ENCODE measurements around the gene NTNG2. TPM values are rescaled to one million over a fixed set of nuclear protein-coding genes. Genes with fewer than 3 reads are reported as not detected.

NTNG2 gene
- total and polyA plus RNA-seq, 12 donors: 0.37 to 21.6 (median 4.7) TPM

DNA sequence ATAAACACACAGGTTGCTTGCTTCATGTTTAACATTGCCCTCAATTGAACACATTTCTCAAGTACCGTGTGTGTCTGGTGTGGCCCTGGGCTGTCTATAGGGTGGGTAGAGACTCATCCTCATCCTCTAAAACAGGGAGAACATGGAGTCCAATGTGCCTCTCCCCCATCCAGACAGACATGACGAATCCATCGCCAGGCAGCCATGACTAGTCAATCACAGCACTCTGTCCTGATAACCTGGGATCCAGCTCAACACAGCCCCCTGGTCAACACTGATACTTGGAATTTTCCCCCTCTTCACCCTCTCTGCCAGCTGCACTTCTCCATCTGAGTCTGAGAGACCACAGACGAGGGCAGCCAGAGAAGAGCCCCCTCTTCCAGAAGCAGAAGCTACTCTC is 10.7 kb upstream of the NTNG2 start:
- H3K36me3 ChIP-seq (replicated peaks in 1 of 2): no peaks in the 10 kb centered on the region
- TF ChIP-seq, protein P1, sequence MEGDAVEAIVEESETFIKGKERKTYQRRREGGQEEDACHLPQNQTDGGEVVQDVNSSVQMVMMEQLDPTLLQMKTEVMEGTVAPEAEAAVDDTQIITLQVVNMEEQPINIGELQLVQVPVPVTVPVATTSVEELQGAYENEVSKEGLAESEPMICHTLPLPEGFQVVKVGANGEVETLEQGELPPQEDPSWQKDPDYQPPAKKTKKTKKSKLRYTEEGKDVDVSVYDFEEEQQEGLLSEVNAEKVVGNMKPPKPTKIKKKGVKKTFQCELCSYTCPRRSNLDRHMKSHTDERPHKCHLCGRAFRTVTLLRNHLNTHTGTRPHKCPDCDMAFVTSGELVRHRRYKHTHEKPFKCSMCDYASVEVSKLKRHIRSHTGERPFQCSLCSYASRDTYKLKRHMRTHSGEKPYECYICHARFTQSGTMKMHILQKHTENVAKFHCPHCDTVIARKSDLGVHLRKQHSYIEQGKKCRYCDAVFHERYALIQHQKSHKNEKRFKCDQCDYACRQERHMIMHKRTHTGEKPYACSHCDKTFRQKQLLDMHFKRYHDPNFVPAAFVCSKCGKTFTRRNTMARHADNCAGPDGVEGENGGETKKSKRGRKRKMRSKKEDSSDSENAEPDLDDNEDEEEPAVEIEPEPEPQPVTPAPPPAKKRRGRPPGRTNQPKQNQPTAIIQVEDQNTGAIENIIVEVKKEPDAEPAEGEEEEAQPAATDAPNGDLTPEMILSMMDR (IDR thresholded peaks at IDR 0.05): no peak
- TF ChIP-seq POLR2A (IDR thresholded peaks at IDR 0.05): no peak
- H3K27me3 ChIP-seq: peaks cover 17% of the 10 kb centered on the region
- DNase-seq: no peak
- intact Hi-C loops (cut with DNase I): no loop called here
- WGBS, 4 donors: 79 to 85% (median 80%) methylated on average over 4 of the region's 4 CpGs
- H3K4me3 ChIP-seq: no peak overlapping the region
- no peaks in the 10 kb centered on the region for H3K9me3 ChIP-seq (replicated peaks in 1 of 3)
- no peaks in the 10 kb centered on the region for H3K4me1 ChIP-seq (replicated peaks in 1 of 2)
- H3K27ac ChIP-seq: no peak overlapping the region

DNA sequence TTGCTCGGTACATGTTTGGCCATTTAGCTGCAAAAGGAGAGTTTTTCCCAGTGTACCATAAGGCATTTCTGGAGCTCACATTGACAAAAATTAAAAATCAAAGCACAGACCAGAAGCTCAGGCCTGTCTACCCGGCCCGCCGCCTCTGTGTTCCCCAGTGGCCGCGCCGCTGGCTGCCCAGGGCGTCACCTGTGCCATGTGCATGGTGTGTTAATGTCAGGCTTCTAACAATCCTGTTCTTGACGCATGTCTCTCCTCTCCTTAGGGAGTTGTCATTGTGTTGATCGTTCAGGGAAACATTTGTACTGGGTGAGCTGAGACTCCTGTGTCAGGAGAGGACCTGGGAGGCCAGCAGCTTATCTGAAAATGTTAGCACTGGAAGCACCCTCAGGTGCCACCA is 9.6 kb upstream of the NTNG2 start:
- Histone ChIP-seq H3K4me3 (no peak overlapping the region), H3K27ac (no peak overlapping the region), H3K36me3 (replicated peaks in 1 of 2) (no peaks in the 10 kb centered on the region), H3K4me1 (replicated peaks in 1 of 2) (no peaks in the 10 kb centered on the region), H3K27me3 (peaks cover 17% of the 10 kb centered on the region), H3K9me3 (replicated peaks in 1 of 3) (no peaks in the 10 kb centered on the region)
- intact Hi-C loops (cut with DNase I): no loop called here
- WGBS, 4 donors: 88 to 95% (median 94%) methylated on average over 10 of the region's 10 CpGs
- DNase-seq: no peak
- TF ChIP-seq POLR2A (IDR thresholded peaks at IDR 0.05): no peak
- TF ChIP-seq, protein P1 (IDR thresholded peaks at IDR 0.05): no peak

DNA sequence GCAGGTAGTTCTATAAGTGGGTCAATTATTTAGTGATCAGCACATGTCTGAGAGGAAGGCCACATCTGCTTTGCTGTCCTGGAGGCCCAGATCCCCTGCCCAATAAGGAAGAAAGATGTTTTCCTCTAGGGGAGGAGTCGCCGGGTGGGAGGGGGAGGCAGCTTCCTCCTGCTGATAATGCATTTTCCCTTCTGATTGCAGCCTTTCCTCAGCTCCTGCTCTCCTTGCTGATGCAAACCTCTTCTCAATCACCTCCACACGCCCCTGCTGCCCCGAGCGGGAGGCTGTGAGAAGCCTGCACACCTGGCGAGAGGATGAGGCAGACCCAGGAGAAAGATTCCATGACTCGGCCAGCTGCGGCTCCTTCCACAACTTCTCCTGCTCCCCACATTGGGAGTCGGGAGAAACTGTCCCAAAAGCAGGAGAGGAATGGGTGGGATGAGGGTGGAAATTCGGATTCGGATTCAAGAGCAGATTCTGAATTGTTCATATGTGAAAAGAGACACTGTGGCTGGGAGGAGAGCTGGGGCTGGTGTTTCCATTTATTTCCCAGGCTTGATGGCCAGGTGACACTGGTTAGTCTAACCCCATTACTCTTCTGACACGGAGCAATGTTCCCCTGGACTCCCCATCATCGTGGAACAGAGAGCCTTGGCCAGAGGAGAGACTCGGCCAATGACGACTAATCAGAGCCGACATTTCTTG is 6.8 kb upstream of the NTNG2 start:
- no peak overlapping the region for H3K27ac ChIP-seq
- 68 to 73% (median 70%) methylated on average over 16 of the region's 16 CpGs for WGBS, 4 donors
- intact Hi-C loops (cut with DNase I): no loop called here

DNA sequence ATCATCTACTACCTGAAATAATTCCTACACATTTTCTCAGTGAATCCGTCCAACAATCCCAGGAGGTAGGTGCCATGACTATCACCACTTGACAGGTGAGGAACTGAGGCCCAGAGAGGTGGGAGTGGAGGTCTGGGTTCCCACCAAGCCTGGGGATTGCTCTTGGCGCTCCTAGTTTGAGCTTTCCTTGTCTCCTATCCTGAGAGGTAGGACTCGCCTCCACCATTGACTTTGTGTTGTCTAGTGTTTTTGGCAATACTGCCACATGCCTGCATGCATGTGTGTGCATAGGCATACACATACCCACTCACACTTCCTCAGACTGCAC is 6.3 kb upstream of the NTNG2 start:
- 81 to 92% (median 84%) methylated on average over 3 of the region's 3 CpGs for WGBS, 4 donors
- Histone ChIP-seq H3K36me3 (replicated peaks in 1 of 2) (no peaks in the 10 kb centered on the region), H3K4me1 (replicated peaks in 1 of 2) (no peaks in the 10 kb centered on the region), H3K9me3 (replicated peaks in 1 of 3) (no peaks in the 10 kb centered on the region), H3K27ac (no peak overlapping the region), H3K27me3 (peaks cover 2% of the 10 kb centered on the region), H3K4me3 (no peak overlapping the region)
- DNase-seq: no peak
- TF ChIP-seq POLR2A (IDR thresholded peaks at IDR 0.05): no peak
- TF ChIP-seq, protein P1 (IDR thresholded peaks at IDR 0.05): no peak
- intact Hi-C loops (cut with DNase I): no loop called here

More for the DNA sequence above, 6.8 kb upstream of the NTNG2 start:
- no peaks in the 10 kb centered on the region for H3K4me1 ChIP-seq (replicated peaks in 1 of 2)
- H3K9me3 ChIP-seq (replicated peaks in 1 of 3): no peaks in the 10 kb centered on the region
- H3K36me3 ChIP-seq (replicated peaks in 1 of 2): no peaks in the 10 kb centered on the region
- DNase-seq: no peak
- no peak overlapping the region for H3K4me3 ChIP-seq
- TF ChIP-seq POLR2A (IDR thresholded peaks at IDR 0.05): no peak
- TF ChIP-seq, protein P1 (IDR thresholded peaks at IDR 0.05): no peak
- peaks cover 7% of the 10 kb centered on the region for H3K27me3 ChIP-seq

All from adrenal gland (tissue), 12 donors.